ENCODE data around the gene CHST7. TPM values are rescaled to one million over a fixed set of nuclear protein-coding genes. Genes with fewer than 3 reads are reported as not detected.

CHST7 gene
- total RNA-seq, 1 experiment from 2014 or later, result 7.7 TPM

GRCh38 chrX:46601283-46601682 is 27.7 kb downstream of the CHST7 start:
- Histone ChIP-seq H4K20me1 (ENCODE audit: insufficient read depth) (no peaks in the 10 kb centered on the region), H3K27ac (ENCODE audit: low read depth, low read length) (no peak overlapping the region), H3K36me3 (ENCODE audit: control insufficient read depth in 1 of 2, insufficient read depth in 2 of 2, low read length in 2 of 2) (no peaks in the 10 kb centered on the region), H3K9me3 (ENCODE audit: control insufficient read depth in 1 of 2, insufficient read depth in 1 of 2, low read depth in 1 of 2, low read length in 2 of 2) (no peaks in the 10 kb centered on the region), H3K4me3 (replicated peaks in 1 of 2; ENCODE audit: low read depth in 1 of 2, low read length in 2 of 2) (no peak overlapping the region), H3K9me2 (ENCODE audit: insufficient read depth) (no peaks in the 10 kb centered on the region), H3K27me3 (ENCODE audit: insufficient read depth, low read length) (no peaks in the 10 kb centered on the region), H3K79me2 (ENCODE audit: insufficient read depth, low read length) (no peaks in the 10 kb centered on the region), H2AFZ (ENCODE audit: low read depth, low read length, poor library complexity, severe bottlenecking) (no peak overlapping the region), H3K4me1 (ENCODE audit: control insufficient read depth in 1 of 2, insufficient read depth in 2 of 2, low read length in 2 of 2) (0 out of 4 replicates have a peak, but pooled peaks cover 0 to 4% of the 10 kb centered on the region in 2 experiments), H3K4me2 (ENCODE audit: low read length) (no peak overlapping the region), H3K9ac (ENCODE audit: low read length) (no peak overlapping the region)
- TF ChIP-seq EZH2 (IDR thresholded peaks at IDR 0.05) (no peak), MAX (IDR thresholded peaks at IDR 0.05) (no peak), CEBPB (IDR thresholded peaks at IDR 0.05; ENCODE audit: low read depth) (no peak), CTCF (IDR thresholded peaks at IDR 0.05 in 2 of 3, conservative IDR thresholded peaks at IDR 0.05 in 1 of 3; ENCODE audit: borderline replicate concordance in 1 of 3, insufficient read depth in 1 of 3, low read depth in 2 of 3, low read length in 2 of 3) (no peak), ZNF274 (IDR thresholded peaks at IDR 0.05; ENCODE audit: low read depth, low read length) (no peak), CBX3 (IDR thresholded peaks at IDR 0.05; ENCODE audit: low read depth) (no peak), SRF (IDR thresholded peaks at IDR 0.05; ENCODE audit: low read depth) (no peak), POLR2AphosphoS5 (IDR thresholded peaks at IDR 0.05; ENCODE audit: low read depth, low read length) (no peak), POLR2A (IDR thresholded peaks at IDR 0.05; ENCODE audit: borderline replicate concordance, extremely low read depth, insufficient read depth, insufficient read length) (no peak), ZBTB33 (IDR thresholded peaks at IDR 0.05; ENCODE audit: extremely low read depth, insufficient replicate concordance, low read length) (no peak)
- CTCF ChIA-PET, result no interaction called here
- no peak for DNase-seq (ENCODE audit: low read depth, low spot score)
- ATAC-seq, result no peak
- no TSS peak for BruUV-seq (replicated peaks)
- POLR2A ChIA-PET, result no interaction called here
- RAD21 ChIA-PET (ENCODE audit: low non-redundant PET in 1 of 2, low total read pairs in 2 of 2, uncharacterized antibody in 2 of 2, unreplicated experiment in 2 of 2), result no interaction called here
- intact Hi-C loops (cut with micrococcal nuclease), result no loop called here

All from HCT116 (cell line).